Motor neuron (in vitro differentiated cells): ENCODE results near the gene ACSL5. TPM values are rescaled to one million over a fixed set of nuclear protein-coding genes. Genes with fewer than 3 reads are reported as not detected.

Experiments used
- ATAC-seq, 8 experiments: fragments of 200-7000 bp; cut with Tn5 transposase; replicated peaks in 6 of 8; 2 replicates each; pipeline ENCODE4 v1.8.0; 2021; ENCODE audit warnings: mild to moderate bottlenecking in 8 of 8, moderate library complexity in 8 of 8
- H3K27ac ChIP-seq, 2 donors: fragments of 250-450 bp; sonication (Bioruptor Pico); 2 replicates each; pipeline ENCODE4 v1.9.0; 2021; ENCODE audit warnings: antibody characterized with exemption in 2 of 2, mild to moderate bottlenecking in 2 of 2, moderate library complexity in 1 of 2
- H3K4me1 ChIP-seq, 2 donors: fragments of 250-450 bp; sonication (Bioruptor Pico); replicated peaks in 1 of 2; 2 replicates each; pipeline ENCODE4 v1.6.1; 2021; ENCODE audit warnings: antibody characterized with exemption in 2 of 2, mild to moderate bottlenecking in 2 of 2, moderate library complexity in 1 of 2
- H3K4me3 ChIP-seq, 5 donors: fragments of 250-450 bp; sonication (Bioruptor Pico); 2 replicates each; pipeline ENCODE4 v1.9.0; 2021; ENCODE audit warnings: antibody characterized with exemption in 5 of 5, mild to moderate bottlenecking in 5 of 5, moderate library complexity in 4 of 5
- WGBS, 10 experiments: fragments of 450-650 bp; shearing (Covaris generic); methylation state at CpG; one replicate each; pipeline ENCODE4 v1.0.0; 2022; 5-methylcytosine and 5-hydroxymethylcytosine counted together
- in situ Hi-C, 9 experiments: fragments of 400-800 bp; cut with MboI; loops; one replicate each; pipeline ENCODE4 v1.15.0; 2021; ENCODE audit warnings: low sequenced_read_pairs in 9 of 9, low pct_unique_long_range_greater_than_20kb in 2 of 9; ENCODE audit not compliant: unreplicated experiment in 9 of 9
- total RNA-seq, 8 experiments: library from RNA; unstranded; fragments of 300-600 nt; gene quantifications; 2 replicates each; pipeline versions ENCODE4 v1.2.3 to v1.2.4, GENCODE V29; 2022

Gene ACSL5
- total RNA-seq, 8 experiments from 2014 or later, result 0.08 to 6.9 (median 0.88) TPM

DNA sequence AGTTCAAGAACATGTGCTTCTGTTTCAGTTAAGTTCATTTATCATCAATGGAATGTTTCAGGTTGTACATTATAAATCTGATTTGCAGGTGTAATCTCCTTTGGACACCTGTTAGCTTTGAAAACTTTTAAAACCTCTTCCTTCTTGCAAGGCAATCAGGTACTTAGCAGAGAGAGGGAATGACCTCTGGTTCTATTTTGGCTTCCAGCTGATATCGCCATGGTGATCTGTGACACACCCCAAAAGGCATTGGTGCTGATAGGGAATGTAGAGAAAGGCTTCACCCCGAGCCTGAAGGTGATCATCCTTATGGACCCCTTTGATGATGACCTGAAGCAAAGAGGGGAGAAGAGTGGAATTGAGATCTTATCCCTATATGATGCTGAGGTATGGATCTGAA is 35.4 kb downstream of the ACSL5 start:
- in situ Hi-C loops, result no loop called here
- no peaks in the 10 kb centered on the region for H3K4me1 ChIP-seq
- whole genome bisulfite sequencing, 10 experiments, result 14 to 86% (median 67%) methylated on average over 1 to 2 of the region's 2 CpGs; no CpG with 5 or more reads in 3 of the 10 experiments
- no peak for ATAC-seq
- H3K4me3 ChIP-seq, result no peak overlapping the region
- no peak overlapping the region for H3K27ac ChIP-seq

DNA sequence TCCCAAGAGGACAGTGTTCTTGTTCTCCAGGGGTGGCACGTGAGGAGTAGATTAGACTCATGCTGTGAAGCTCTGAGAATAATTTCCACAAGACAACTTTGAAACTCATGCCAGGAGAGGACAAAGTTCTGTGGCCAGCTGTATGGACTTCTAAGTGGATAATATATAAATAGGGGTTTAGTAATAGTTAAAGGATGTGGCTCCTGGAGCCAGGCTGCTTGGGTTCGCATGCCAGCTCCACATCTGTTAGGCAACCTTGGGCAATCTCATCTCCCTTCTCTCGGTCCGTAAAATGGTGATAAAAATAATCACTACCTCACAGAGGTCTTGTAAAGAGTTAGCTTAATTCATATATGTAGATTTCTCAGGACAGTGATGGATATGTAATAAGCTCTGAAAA is 35.8 kb downstream of the ACSL5 start:
- WGBS, 10 experiments, result 0 to 80% (median 58%) methylated on average over 2 to 4 of the region's 4 CpGs; no CpG with 5 or more reads in 3 of the 10 experiments
- no peak overlapping the region for H3K4me3 ChIP-seq
- no peak for ATAC-seq
- H3K27ac ChIP-seq, result no peak overlapping the region
- H3K4me1 ChIP-seq, result no peaks in the 10 kb centered on the region
- in situ Hi-C loops, result no loop called here

DNA sequence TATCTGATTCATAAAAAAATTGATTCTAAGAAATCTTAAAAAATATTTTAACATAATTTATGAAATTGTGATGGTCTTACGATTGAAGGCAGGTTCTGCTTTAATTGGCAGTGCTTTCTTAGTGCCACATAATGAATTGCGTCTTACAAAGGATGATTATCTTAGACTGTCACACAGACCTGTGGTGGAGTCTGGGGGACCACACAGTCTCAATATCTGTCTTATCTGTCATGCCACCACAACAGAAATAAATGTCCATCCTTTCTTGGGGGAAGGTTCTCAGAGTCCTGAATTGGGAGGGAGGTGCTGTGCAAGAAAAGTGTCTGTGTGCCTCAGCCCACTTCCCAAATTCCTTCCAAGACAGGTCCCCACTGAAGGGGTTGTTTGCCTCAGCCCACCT is 38.8 kb downstream of the ACSL5 start:
- in situ Hi-C loops, result no loop called here
- Histone ChIP-seq H3K4me1 (no peaks in the 10 kb centered on the region), H3K4me3 (no peak overlapping the region), H3K27ac (no peak overlapping the region)
- WGBS, 10 experiments, result 0 to 100% (median 67%) methylated on average over 1 to 2 of the region's 2 CpGs; no CpG with 5 or more reads in 5 of the 10 experiments
- ATAC-seq, result no peak

DNA sequence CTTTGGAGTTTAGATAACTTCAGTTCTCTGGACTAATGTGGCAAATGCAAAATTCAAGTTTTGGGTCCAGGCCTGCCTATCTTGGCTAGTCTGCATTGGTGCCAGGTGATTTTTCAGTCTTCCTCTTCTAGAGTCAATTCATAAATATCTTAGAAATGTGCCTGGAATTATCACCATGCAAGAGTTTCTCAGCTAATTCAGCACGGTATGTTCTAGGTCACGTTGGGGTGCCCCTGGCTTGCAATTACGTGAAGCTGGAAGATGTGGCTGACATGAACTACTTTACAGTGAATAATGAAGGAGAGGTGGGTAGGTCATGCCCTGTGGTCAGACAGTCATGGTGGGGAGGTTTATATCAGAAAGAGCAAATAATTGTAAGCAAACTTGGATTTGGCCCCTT is 47.8 kb downstream of the ACSL5 start:
- H3K4me1 ChIP-seq, result no peaks in the 10 kb centered on the region
- in situ Hi-C loops, result no loop called here
- ATAC-seq, result no peak
- no peak overlapping the region for H3K4me3 ChIP-seq
- H3K27ac ChIP-seq, result no peak overlapping the region
- 80 to 100% (median 96%) methylated on average over 1 to 3 of the region's 3 CpGs; no CpG with 5 or more reads in 5 of the 10 experiments for WGBS, 10 experiments

- Histone ChIP-seq H3K4me1 (no peaks in the 10 kb centered on the region), H3K4me3 (no peak overlapping the region), H3K27ac (no peak overlapping the region)
- in situ Hi-C loops, result loop anchor here in 3 of 9 experiments (25.0 kb wide), 3 partner anchors 87 to 287 kb away; partner anchors contain the start of gene GPAM (in 1 of the 3)
- 50 to 93% (median 79%) methylated on average over 1 to 2 of the region's 2 CpGs; no CpG with 5 or more reads in 1 of the 10 experiments for WGBS, 10 experiments
- no peak for ATAC-seq
Observed at GRCh38 chr10:112424651-112425050, 50.7 kb downstream of the ACSL5 start.

GRCh38 chr10:112426111-112426510 is 52.2 kb downstream of the ACSL5 start:
- no peaks in the 10 kb centered on the region for H3K4me1 ChIP-seq
- no peak overlapping the region for H3K4me3 ChIP-seq
- 0 to 100% (median 75%) methylated on average over 1 to 2 of the region's 2 CpGs; no CpG with 5 or more reads in 3 of the 10 experiments for WGBS, 10 experiments
- in situ Hi-C loops, result loop anchor here in 3 of 9 experiments (25.0 kb wide), 3 partner anchors 89 to 289 kb away; partner anchors contain the start of gene GPAM (in 1 of the 3)
- ATAC-seq, result no peak
- H3K27ac ChIP-seq, result no peak overlapping the region

DNA sequence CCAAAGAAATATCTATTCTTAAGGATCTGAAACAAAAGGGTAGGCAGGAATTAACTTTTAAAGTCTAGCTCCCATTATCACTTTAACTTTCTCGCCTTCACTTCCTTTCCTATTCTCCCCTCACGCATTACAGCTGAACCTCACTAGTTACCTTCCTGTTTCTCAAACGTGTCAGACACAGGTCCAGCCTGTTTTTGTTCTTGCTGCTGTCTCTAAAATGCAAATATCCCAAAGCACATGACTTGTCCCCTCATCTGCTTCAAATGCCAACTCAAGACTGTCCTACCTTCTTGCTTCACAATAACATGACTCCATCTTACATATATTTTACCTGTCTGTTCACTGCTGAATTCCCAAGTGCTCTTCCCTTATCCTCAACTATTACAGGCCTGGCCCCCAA is 55.2 kb downstream of the ACSL5 start:
- H3K4me1 ChIP-seq, result no peaks in the 10 kb centered on the region
- no peak for ATAC-seq
- in situ Hi-C loops, result loop anchor here in 3 of 9 experiments (25.0 kb wide), 3 partner anchors 92 to 292 kb away; partner anchors contain the start of gene GPAM (in 1 of the 3)
- no peak overlapping the region for H3K27ac ChIP-seq
- 62 to 93% (median 79%) methylated on average over 2 to 3 of the region's 3 CpGs; no CpG with 5 or more reads in 1 of the 10 experiments for WGBS, 10 experiments
- H3K4me3 ChIP-seq, result no peak overlapping the region

DNA sequence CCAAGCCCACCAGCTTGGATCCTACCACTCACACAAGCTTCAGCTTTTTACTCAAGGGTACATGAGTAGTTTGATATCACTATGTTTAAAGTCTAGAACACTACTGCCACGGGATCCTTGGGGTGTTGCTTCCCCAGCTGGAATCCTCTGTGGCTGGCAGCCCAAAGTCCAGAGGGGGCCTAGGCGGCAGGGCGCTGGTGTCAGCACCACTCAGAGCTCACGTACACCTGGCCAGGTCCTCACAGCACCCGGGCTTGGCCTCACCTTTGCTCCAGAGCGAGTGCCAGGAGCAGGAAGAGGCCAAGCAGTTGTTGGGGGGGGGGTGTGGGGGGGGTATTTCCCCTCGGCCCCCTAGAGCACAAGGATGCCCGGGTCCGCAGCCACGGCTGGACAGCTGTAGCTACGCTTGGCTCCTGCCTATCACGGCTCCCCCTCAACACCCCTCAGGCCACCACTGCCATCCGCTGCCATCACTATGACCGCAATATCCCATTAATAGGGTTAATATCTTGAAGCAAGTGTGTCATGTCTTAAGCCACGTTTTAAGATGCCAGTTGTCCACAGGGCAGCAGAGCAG is 55.8 kb downstream of the ACSL5 start:
- WGBS, 10 experiments, result 0 to 100% (median 90%) methylated on average over 1 to 4 of the region's 15 CpGs; no CpG with 5 or more reads in 1 of the 10 experiments
- in situ Hi-C loops, result loop anchor here in 3 of 9 experiments (10.0 to 25.0 kb wide), 4 partner anchors 92 to 292 kb away; partner anchors contain the start of gene GPAM (in 1 of the 3)
- no peak overlapping the region for H3K4me3 ChIP-seq
- H3K27ac ChIP-seq, result no peak overlapping the region
- H3K4me1 ChIP-seq, result no peaks in the 10 kb centered on the region
- ATAC-seq, result no peak

GRCh38 chr10:112433136-112433535 is 59.2 kb downstream of the ACSL5 start:
- no peak overlapping the region for H3K4me3 ChIP-seq
- in situ Hi-C loops, result loop anchor here in 3 of 9 experiments (10.0 to 25.0 kb wide), 4 partner anchors 96 to 296 kb away; partner anchors contain the start of gene GPAM (in 1 of the 3)
- H3K27ac ChIP-seq, result no peak overlapping the region
- WGBS, 10 experiments, result 87 to 100% (median 100%) methylated on average over 1 to 2 of the region's 2 CpGs
- no peaks in the 10 kb centered on the region for H3K4me1 ChIP-seq
- no peak for ATAC-seq

GRCh38 chr10:112434988-112435619 is 61.2 kb downstream of the ACSL5 start:
- Histone ChIP-seq H3K4me1 (no peaks in the 10 kb centered on the region), H3K27ac (no peak overlapping the region), H3K4me3 (no peak overlapping the region)
- in situ Hi-C loops, result loop anchor here in 3 of 9 experiments (10.0 to 25.0 kb wide), 4 partner anchors 98 to 298 kb away; partner anchors contain the start of gene GPAM (in 1 of the 3)
- peak in 3 of 8 experiments; percentile 43 to 93 (median 45) for ATAC-seq
- WGBS, 10 experiments, result 57 to 100% (median 90%) methylated on average over 1 to 2 of the region's 2 CpGs; no CpG with 5 or more reads in 1 of the 10 experiments

DNA sequence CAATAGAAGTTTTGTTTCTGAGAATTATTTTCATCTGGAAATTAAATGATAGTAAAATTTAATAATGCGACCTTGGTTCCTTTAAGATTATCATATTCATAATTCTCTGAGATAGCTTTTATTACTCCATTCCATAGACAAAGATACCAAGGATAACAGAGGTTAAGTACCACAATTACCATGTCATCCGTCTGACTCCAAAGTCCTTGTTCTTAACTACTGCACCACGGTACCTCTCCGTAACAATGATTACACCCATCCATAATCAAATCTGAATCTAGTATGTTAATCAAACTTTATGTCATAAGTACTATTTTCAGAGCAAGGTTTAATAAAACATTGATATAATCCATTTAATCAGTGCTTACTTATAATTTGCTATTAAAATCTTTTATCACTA is 64.4 kb downstream of the ACSL5 start:
- 69 to 100% (median 96%) methylated on average over 1 to 4 of the region's 4 CpGs for WGBS, 10 experiments
- H3K4me3 ChIP-seq, result no peak overlapping the region
- in situ Hi-C loops, result loop anchor here in 3 of 9 experiments (10.0 to 25.0 kb wide), 4 partner anchors 101 to 301 kb away; partner anchors contain the start of gene GPAM (in 1 of the 3)
- no peaks in the 10 kb centered on the region for H3K4me1 ChIP-seq
- H3K27ac ChIP-seq, result no peak overlapping the region
- no peak for ATAC-seq

- Histone ChIP-seq H3K4me3 (no peak overlapping the region), H3K27ac (no peak overlapping the region), H3K4me1 (peaks cover 5 to 9% of the 10 kb centered on the region in 2 donors)
- in situ Hi-C loops, result loop anchor here in 3 of 9 experiments (25.0 kb wide), 3 partner anchors 104 to 304 kb away; partner anchors contain the start of gene GPAM (in 1 of the 3)
- no peak for ATAC-seq
- 20 to 100% (median 94%) methylated on average over 1 of the region's 1 CpG; no CpG with 5 or more reads in 6 of the 10 experiments for WGBS, 10 experiments
Observed at GRCh38 chr10:112441520-112441919, 67.6 kb downstream of the ACSL5 start.

- in situ Hi-C loops, result loop anchor here in 3 of 9 experiments (25.0 kb wide), 3 partner anchors 105 to 305 kb away; partner anchors contain the start of gene GPAM (in 1 of the 3)
- no peak overlapping the region for H3K4me3 ChIP-seq
- 48 to 100% (median 78%) methylated on average over 1 to 3 of the region's 3 CpGs for WGBS, 10 experiments
- no peak overlapping the region for H3K27ac ChIP-seq
- peaks cover 5 to 9% of the 10 kb centered on the region in 2 donors for H3K4me1 ChIP-seq
- ATAC-seq, result no peak
Observed at GRCh38 chr10:112442063-112442462, 68.1 kb downstream of the ACSL5 start.
